Gastrocnemius medialis (tissue), 4 donors: ENCODE data around the gene LRCH3.

ENCODE experiments used
- POLR2A ChIP-seq, 2 donors: fragments of 450-650 bp; IDR thresholded peaks; one replicate each; pipeline ENCODE4 v1.6.1; 2017; ENCODE audit warnings: antibody characterized with exemption in 2 of 2, mild to moderate bottlenecking in 2 of 2, moderate library complexity in 2 of 2
- TF ChIP-seq, protein P1 (sequence below), 5 experiments: fragments of 450-650 bp in 3 of 5; fragments of 200-600 bp in 2 of 5; sonication (generic) in 2 of 5; IDR thresholded peaks in 4 of 5; conservative IDR thresholded peaks in 1 of 5; 1 replicate in 4 of 5; 2 replicates in 1 of 5; pipeline ENCODE4 v1.5.1; 2016 to 2019; ENCODE audit warnings: antibody characterized with exemption in 5 of 5, mild to moderate bottlenecking in 3 of 5, moderate library complexity in 3 of 5

DNA sequence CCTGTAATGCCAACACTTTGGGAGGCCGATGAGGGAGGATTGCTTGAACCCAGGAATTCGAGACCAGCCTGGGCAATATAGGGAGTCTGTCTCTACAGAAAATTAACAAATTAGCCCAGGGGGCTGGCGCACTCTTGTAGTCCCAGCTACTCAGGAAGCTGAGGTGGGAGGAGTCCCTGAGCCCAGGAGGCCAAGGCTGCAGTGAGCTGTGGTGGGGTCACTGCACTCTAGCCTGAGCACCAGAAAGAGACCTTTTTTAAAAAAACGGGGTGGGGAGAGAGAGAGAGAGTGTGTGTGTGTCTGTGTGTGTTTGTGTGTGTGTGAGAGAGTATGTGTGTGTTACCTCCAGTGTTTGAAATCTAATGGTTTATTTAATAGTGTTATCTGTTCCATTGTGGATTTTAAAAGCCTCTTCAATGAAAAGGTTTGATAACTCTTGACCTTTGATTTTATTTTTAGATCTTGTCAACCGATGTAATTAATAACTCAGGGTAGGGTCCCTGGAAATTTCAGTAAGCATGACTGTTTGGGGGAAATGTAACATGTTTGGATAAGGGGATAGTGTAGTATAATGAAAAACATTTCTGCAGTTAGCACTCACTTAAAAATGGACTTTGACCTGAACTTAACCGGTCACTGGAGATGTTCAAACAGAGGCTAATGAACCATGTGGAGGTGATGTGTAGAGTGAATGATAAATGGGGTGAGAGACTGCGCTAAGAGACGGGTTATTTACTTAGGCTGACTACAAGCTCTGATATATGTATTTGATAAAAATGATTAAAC lies 29.7 kb downstream of the LRCH3 start:
- no peak for TF ChIP-seq POLR2A (IDR thresholded peaks at IDR 0.05)
- TF ChIP-seq, protein P1, sequence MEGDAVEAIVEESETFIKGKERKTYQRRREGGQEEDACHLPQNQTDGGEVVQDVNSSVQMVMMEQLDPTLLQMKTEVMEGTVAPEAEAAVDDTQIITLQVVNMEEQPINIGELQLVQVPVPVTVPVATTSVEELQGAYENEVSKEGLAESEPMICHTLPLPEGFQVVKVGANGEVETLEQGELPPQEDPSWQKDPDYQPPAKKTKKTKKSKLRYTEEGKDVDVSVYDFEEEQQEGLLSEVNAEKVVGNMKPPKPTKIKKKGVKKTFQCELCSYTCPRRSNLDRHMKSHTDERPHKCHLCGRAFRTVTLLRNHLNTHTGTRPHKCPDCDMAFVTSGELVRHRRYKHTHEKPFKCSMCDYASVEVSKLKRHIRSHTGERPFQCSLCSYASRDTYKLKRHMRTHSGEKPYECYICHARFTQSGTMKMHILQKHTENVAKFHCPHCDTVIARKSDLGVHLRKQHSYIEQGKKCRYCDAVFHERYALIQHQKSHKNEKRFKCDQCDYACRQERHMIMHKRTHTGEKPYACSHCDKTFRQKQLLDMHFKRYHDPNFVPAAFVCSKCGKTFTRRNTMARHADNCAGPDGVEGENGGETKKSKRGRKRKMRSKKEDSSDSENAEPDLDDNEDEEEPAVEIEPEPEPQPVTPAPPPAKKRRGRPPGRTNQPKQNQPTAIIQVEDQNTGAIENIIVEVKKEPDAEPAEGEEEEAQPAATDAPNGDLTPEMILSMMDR (IDR thresholded peaks at IDR 0.05 in 4 of 5, conservative IDR thresholded peaks at IDR 0.05 in 1 of 5) = no peak
